Chondrocyte (in vitro differentiated cells): ENCODE measurements around the gene SLC6A12. TPM values are rescaled to one million over a fixed set of nuclear protein-coding genes. Genes with fewer than 3 reads are reported as not detected.

Source experiments
- DNase-seq: peaks from one replicate; pipeline ENCODE4 v3.0.0; 2021; ENCODE audit warnings: mixed read lengths, low spot score
- H3K27ac Mint-ChIP-seq: one replicate; pipeline ENCODE4 v1.8.0; 2021; ENCODE audit warnings: mild to moderate bottlenecking, moderate library complexity, mixed read lengths; ENCODE audit not compliant: unreplicated experiment
- H3K27me3 Mint-ChIP-seq: 2 replicates; pipeline ENCODE4 v1.8.0; 2021; ENCODE audit warnings: low read depth, mixed read lengths
- H3K36me3 Mint-ChIP-seq: 2 replicates; pipeline ENCODE4 v1.8.0; 2021; ENCODE audit warnings: low read depth, mixed read lengths
- H3K4me1 Mint-ChIP-seq: 2 replicates; pipeline ENCODE4 v1.8.0; 2021; ENCODE audit warnings: low read depth, mild to moderate bottlenecking, mixed read lengths
- H3K4me3 Mint-ChIP-seq: one replicate; pipeline ENCODE4 v1.8.0; 2021; ENCODE audit warnings: mild to moderate bottlenecking, moderate library complexity, mixed read lengths; ENCODE audit not compliant: unreplicated experiment
- H3K9me3 Mint-ChIP-seq: 2 replicates; pipeline ENCODE4 v1.8.0; 2021; ENCODE audit warnings: low read depth, mixed read lengths
- CTCF ChIP-seq: fragments of 200-600 bp; sonication (generic); IDR thresholded peaks from 2 replicates; pipeline ENCODE4 v1.5.0; 2021; ENCODE audit warnings: antibody characterized with exemption, mild to moderate bottlenecking, moderate library complexity
- total RNA-seq: library from RNA; stranded (reverse); gene quantifications from 3 replicates; pipeline ENCODE4 v1.2.1, GENCODE V29; 2021

SLC6A12 gene
- total RNA-seq, 1 donor from 2014 or later = 0.42 TPM

- TF ChIP-seq CTCF = no peak
- no peak for DNase-seq
- H3K9me3 Mint-ChIP-seq = no peaks in the 10 kb centered on the region
- H3K4me1 Mint-ChIP-seq = peaks cover 4% of the 10 kb centered on the region
- H3K4me3 Mint-ChIP-seq = no peak overlapping the region
- peaks cover 51% of the 10 kb centered on the region for H3K27me3 Mint-ChIP-seq
- no peak overlapping the region for H3K27ac Mint-ChIP-seq
- H3K36me3 Mint-ChIP-seq = no peaks in the 10 kb centered on the region
These were observed 15.7 kb upstream of the SLC6A12 start for GRCh38 chr12:229441-230191.

GRCh38 chr12:228846-229200, 14.9 kb upstream of the SLC6A12 start:
- Mint-ChIP-seq H3K4me1 (peaks cover 4% of the 10 kb centered on the region), H3K9me3 (no peaks in the 10 kb centered on the region), H3K27ac (no peak overlapping the region), H3K36me3 (no peaks in the 10 kb centered on the region), H3K27me3 (peaks cover 51% of the 10 kb centered on the region), H3K4me3 (no peak overlapping the region)
- no peak for DNase-seq
- TF ChIP-seq CTCF = no peak

GRCh38 chr12:227923-228845, 14.2 kb upstream of the SLC6A12 start:
- no peak overlapping the region for H3K27ac Mint-ChIP-seq

GRCh38 chr12:227286-227915, 13.4 kb upstream of the SLC6A12 start:
- no peaks in the 10 kb centered on the region for H3K36me3 Mint-ChIP-seq
- no peaks in the 10 kb centered on the region for H3K9me3 Mint-ChIP-seq
- no peak for DNase-seq
- peaks cover 4% of the 10 kb centered on the region for H3K4me1 Mint-ChIP-seq
- no peak overlapping the region for H3K4me3 Mint-ChIP-seq
- TF ChIP-seq CTCF = no peak
- H3K27ac Mint-ChIP-seq = no peak overlapping the region
- H3K27me3 Mint-ChIP-seq = peaks cover 49% of the 10 kb centered on the region

More at GRCh38 chr12:227923-228845, 14.2 kb upstream of the SLC6A12 start:
- no peak for TF ChIP-seq CTCF
- peaks cover 4% of the 10 kb centered on the region for H3K4me1 Mint-ChIP-seq
- no peak for DNase-seq
- H3K9me3 Mint-ChIP-seq = no peaks in the 10 kb centered on the region
- H3K36me3 Mint-ChIP-seq = no peaks in the 10 kb centered on the region
- H3K4me3 Mint-ChIP-seq = no peak overlapping the region
- H3K27me3 Mint-ChIP-seq = peaks cover 51% of the 10 kb centered on the region

GRCh38 chr12:226401-226800, 12.4 kb upstream of the SLC6A12 start:
- Mint-ChIP-seq H3K9me3 (no peaks in the 10 kb centered on the region), H3K4me1 (peaks cover 4% of the 10 kb centered on the region), H3K27me3 (peaks cover 45% of the 10 kb centered on the region), H3K36me3 (no peaks in the 10 kb centered on the region), H3K27ac (no peak overlapping the region), H3K4me3 (no peak overlapping the region)
- no peak for DNase-seq
- no peak for TF ChIP-seq CTCF
